ENCODE data around the gene GATAD2A. TPM values are rescaled to one million over a fixed set of nuclear protein-coding genes. Genes with fewer than 3 reads are reported as not detected.

GATAD2A gene
- total RNA-seq, 1 experiment from 2014 or later = 99.6 TPM

DNA sequence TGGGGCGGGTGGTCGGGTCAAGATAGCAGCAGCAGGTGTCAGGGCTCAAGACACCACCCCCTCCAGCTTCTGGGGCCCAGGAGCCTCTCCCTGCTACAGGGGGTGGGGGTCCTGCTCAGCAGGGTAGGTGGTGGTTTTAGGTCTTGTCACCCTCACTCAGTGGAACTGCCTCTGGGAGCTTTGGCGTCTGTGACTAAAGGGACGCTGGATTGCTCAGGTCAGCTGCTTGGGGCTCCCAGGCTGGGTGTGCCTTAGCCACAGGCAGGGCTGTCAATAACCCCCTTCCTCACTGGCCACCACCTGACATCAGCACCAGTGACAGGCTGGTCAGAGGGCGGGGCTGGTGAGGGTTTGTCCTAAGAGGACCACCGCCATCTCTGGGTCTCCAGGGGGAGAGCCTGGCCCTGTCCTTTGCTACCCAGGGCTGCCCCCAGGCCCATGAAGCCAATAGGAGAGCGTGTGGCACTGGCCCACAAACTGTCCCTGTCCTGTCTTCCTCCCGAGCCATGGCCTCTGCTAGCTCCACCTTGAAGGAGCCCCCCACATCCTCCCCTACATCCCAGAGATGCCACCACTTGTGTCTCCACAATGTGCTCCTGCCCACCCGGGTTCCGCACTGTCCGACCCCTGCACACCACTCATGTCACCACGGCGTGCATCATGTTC is 48.4 kb upstream of the GATAD2A start:
- H3K27me3 ChIP-seq (ENCODE audit: control insufficient read depth, insufficient read depth, low read length) = no peaks in the 10 kb centered on the region
- BruUV-seq (replicated peaks) = no TSS peak
- intact Hi-C loops (cut with micrococcal nuclease; ENCODE audit: unreplicated experiment) = no loop called here
- no peak for TF ChIP-seq POLR2AphosphoS5 (IDR thresholded peaks at IDR 0.05; ENCODE audit: low read depth, low read length)
- H3K36me3 ChIP-seq (ENCODE audit: control insufficient read depth, insufficient read depth, low read length) = no peaks in the 10 kb centered on the region
- ATAC-seq (no peak), DNase-seq (ENCODE audit: low read depth, low spot score) (no peak)
- in situ Hi-C loops (cut with HindIII; ENCODE audit: low pct_unique_long_range_greater_than_20kb, low sequenced_read_pairs) = no loop called here
- no peak overlapping the region for H3K27ac ChIP-seq (ENCODE audit: low read length)
- H3K4me3 ChIP-seq (ENCODE audit: low read depth in 2 of 2, low read length in 2 of 2) = no peak overlapping the region
- ChIA-PET CTCF (no interaction called here), POLR2A (no interaction called here)
- H3K4me1 ChIP-seq (ENCODE audit: control insufficient read depth, insufficient read depth, low read length) = no peaks in the 10 kb centered on the region
- no peaks in the 10 kb centered on the region for H3K9me3 ChIP-seq (ENCODE audit: control insufficient read depth, insufficient read depth, low read depth, low read length)

DNA sequence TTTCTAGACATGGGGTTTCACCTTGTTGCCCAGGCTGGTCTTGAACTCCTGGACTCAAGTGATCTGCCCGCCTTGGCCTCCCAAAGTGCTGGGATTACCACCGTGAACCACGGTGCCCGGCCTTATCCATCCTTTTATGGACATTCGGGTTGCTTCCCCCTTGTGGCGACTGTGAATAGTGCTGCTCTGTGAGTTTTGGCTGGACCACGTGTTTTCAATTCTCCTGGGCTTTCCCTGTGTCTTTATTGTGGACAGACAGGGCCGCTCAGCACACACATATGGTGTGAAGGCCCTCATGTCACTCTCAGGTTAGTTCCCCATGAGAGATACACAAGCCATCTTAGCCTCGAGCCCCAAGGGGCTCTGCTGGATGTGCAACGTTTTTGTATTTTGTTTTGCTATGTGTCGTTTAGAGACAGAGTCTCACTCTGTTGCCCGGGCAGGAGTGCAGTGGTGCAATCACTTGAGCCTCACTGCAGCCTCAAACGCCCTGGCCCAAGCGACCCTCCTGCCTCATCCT is 44.3 kb upstream of the GATAD2A start:
- intact Hi-C loops (cut with micrococcal nuclease; ENCODE audit: unreplicated experiment) = no loop called here
- ChIA-PET POLR2A (no interaction called here), CTCF (interaction anchor here (0.7 kb wide), 2 partner anchors 24 to 214 kb away, joined by 6 to 7 read pairs; no protein-coding TSS in a partner anchor)
- Histone ChIP-seq H3K27me3 (ENCODE audit: control insufficient read depth, insufficient read depth, low read length) (no peaks in the 10 kb centered on the region), H3K4me3 (ENCODE audit: low read depth in 2 of 2, low read length in 2 of 2) (no peak overlapping the region), H3K4me1 (ENCODE audit: control insufficient read depth, insufficient read depth, low read length) (no peaks in the 10 kb centered on the region), H3K27ac (ENCODE audit: low read length) (no peak overlapping the region), H3K9me3 (ENCODE audit: control insufficient read depth, insufficient read depth, low read depth, low read length) (no peaks in the 10 kb centered on the region), H3K36me3 (ENCODE audit: control insufficient read depth, insufficient read depth, low read length) (no peaks in the 10 kb centered on the region)
- ATAC-seq = peak; percentile 92
- TF ChIP-seq, protein P1, sequence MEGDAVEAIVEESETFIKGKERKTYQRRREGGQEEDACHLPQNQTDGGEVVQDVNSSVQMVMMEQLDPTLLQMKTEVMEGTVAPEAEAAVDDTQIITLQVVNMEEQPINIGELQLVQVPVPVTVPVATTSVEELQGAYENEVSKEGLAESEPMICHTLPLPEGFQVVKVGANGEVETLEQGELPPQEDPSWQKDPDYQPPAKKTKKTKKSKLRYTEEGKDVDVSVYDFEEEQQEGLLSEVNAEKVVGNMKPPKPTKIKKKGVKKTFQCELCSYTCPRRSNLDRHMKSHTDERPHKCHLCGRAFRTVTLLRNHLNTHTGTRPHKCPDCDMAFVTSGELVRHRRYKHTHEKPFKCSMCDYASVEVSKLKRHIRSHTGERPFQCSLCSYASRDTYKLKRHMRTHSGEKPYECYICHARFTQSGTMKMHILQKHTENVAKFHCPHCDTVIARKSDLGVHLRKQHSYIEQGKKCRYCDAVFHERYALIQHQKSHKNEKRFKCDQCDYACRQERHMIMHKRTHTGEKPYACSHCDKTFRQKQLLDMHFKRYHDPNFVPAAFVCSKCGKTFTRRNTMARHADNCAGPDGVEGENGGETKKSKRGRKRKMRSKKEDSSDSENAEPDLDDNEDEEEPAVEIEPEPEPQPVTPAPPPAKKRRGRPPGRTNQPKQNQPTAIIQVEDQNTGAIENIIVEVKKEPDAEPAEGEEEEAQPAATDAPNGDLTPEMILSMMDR (IDR thresholded peaks at IDR 0.05) = peak; percentile 83
- no peak for TF ChIP-seq TCF7L2 (IDR thresholded peaks at IDR 0.05; ENCODE audit: low read depth, low read length)
- DNase-seq (ENCODE audit: low read depth, low spot score) = peak; percentile 72
- in situ Hi-C loops (cut with HindIII; ENCODE audit: low pct_unique_long_range_greater_than_20kb, low sequenced_read_pairs) = no loop called here
- BruUV-seq (replicated peaks) = no TSS peak

DNA sequence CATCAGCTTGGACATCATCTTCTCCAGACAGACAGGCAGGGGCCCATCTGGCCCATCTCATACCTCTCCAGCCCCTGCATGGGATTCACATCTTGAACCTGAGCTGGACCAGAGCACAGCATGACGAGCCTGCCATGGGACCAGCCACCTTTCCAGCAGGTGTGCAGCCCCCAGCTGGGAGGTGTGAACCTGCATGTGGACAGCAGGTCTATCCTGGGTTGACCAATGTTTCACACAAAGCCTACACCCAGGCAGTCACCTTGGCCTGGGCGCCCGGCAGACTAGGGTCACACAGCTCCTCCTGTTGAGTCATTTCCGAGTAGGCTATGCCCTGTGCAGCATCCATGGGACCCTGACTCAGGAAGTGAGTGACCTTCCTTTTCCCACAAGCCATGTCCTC is 43.4 kb upstream of the GATAD2A start:
- H3K9me3 ChIP-seq (ENCODE audit: control insufficient read depth, insufficient read depth, low read depth, low read length) = no peaks in the 10 kb centered on the region
- BruUV-seq (replicated peaks) = no TSS peak
- H3K4me1 ChIP-seq (ENCODE audit: control insufficient read depth, insufficient read depth, low read length) = no peaks in the 10 kb centered on the region
- DNase-seq (ENCODE audit: low read depth, low spot score) = no peak
- TF ChIP-seq SIN3A (IDR thresholded peaks at IDR 0.05; ENCODE audit: borderline replicate concordance, insufficient read depth, low read depth, low read length) = no peak
- TF ChIP-seq, protein P2, sequence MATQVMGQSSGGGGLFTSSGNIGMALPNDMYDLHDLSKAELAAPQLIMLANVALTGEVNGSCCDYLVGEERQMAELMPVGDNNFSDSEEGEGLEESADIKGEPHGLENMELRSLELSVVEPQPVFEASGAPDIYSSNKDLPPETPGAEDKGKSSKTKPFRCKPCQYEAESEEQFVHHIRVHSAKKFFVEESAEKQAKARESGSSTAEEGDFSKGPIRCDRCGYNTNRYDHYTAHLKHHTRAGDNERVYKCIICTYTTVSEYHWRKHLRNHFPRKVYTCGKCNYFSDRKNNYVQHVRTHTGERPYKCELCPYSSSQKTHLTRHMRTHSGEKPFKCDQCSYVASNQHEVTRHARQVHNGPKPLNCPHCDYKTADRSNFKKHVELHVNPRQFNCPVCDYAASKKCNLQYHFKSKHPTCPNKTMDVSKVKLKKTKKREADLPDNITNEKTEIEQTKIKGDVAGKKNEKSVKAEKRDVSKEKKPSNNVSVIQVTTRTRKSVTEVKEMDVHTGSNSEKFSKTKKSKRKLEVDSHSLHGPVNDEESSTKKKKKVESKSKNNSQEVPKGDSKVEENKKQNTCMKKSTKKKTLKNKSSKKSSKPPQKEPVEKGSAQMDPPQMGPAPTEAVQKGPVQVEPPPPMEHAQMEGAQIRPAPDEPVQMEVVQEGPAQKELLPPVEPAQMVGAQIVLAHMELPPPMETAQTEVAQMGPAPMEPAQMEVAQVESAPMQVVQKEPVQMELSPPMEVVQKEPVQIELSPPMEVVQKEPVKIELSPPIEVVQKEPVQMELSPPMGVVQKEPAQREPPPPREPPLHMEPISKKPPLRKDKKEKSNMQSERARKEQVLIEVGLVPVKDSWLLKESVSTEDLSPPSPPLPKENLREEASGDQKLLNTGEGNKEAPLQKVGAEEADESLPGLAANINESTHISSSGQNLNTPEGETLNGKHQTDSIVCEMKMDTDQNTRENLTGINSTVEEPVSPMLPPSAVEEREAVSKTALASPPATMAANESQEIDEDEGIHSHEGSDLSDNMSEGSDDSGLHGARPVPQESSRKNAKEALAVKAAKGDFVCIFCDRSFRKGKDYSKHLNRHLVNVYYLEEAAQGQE (IDR thresholded peaks at IDR 0.05; ENCODE audit: insufficient read depth in 1 of 2, low read depth in 2 of 2, low read length in 1 of 2) = no peak
- no peak for TF ChIP-seq POLR2AphosphoS5 (IDR thresholded peaks at IDR 0.05; ENCODE audit: low read depth, low read length)
- TF ChIP-seq TCF7L2 (IDR thresholded peaks at IDR 0.05; ENCODE audit: low read depth, low read length) = no peak
- TF ChIP-seq, protein P1 (IDR thresholded peaks at IDR 0.05) = no peak
- ChIA-PET POLR2A (no interaction called here), CTCF (interaction anchor here (0.7 to 1.2 kb wide), 2 partner anchors 20 to 215 kb away, joined by 6 to 7 read pairs; no protein-coding TSS in a partner anchor)
- no peaks in the 10 kb centered on the region for H3K27me3 ChIP-seq (ENCODE audit: control insufficient read depth, insufficient read depth, low read length)
- no peaks in the 10 kb centered on the region for H3K36me3 ChIP-seq (ENCODE audit: control insufficient read depth, insufficient read depth, low read length)
- intact Hi-C loops (cut with micrococcal nuclease; ENCODE audit: unreplicated experiment) = no loop called here
- no peak for ATAC-seq
- H3K27ac ChIP-seq (ENCODE audit: low read length) = no peak overlapping the region
- no peak overlapping the region for H3K4me3 ChIP-seq (ENCODE audit: low read depth in 2 of 2, low read length in 2 of 2)
- in situ Hi-C loops (cut with HindIII; ENCODE audit: low pct_unique_long_range_greater_than_20kb, low sequenced_read_pairs) = no loop called here

Measured in Panc1 (cell line).